SU-DHL-6 (cell line): ENCODE data around the gene OR5K4.

ENCODE experiments used
- H2AFZ ChIP-seq: fragments of 200-600 bp; sonication (generic); 2 replicates; pipeline ENCODE4 v1.6.1; 2014; ENCODE audit warnings: low read depth, mild to moderate bottlenecking, moderate library complexity, mixed read lengths, antibody characterized with exemption, low read length; ENCODE audit not compliant: severe bottlenecking
- H3F3A ChIP-seq: fragments of 200-600 bp; shearing (Covaris generic); 2 replicates; pipeline ENCODE4 v1.6.0; 2016; ENCODE audit warnings: antibody characterized with exemption, mild to moderate bottlenecking; ENCODE audit not compliant: insufficient read depth
- H3K27ac ChIP-seq: fragments of 200-600 bp; sonication (generic); 2 replicates; pipeline ENCODE4 v1.5.1; 2016; ENCODE audit warnings: low read depth, mild to moderate bottlenecking, low read length, moderate library complexity, mixed read lengths
- H3K27me3 ChIP-seq: fragments of 200-600 bp; sonication (generic), shearing (Covaris generic); 2 replicates; pipeline ENCODE4 v1.6.0; 2014; ENCODE audit warnings: mild to moderate bottlenecking, low read length
- H3K36me3 ChIP-seq: fragments of 200-600 bp; sonication (generic); 2 replicates; pipeline ENCODE4 v1.6.1; 2014; ENCODE audit warnings: mild to moderate bottlenecking, low read length, mixed read lengths
- H3K4me2 ChIP-seq: fragments of 300-600, 200-600 bp; shearing (Covaris generic), sonication (generic); 2 replicates; pipeline ENCODE4 v1.6.0; 2014; ENCODE audit warnings: low read length, low read depth, mild to moderate bottlenecking; ENCODE audit not compliant: poor library complexity, severe bottlenecking
- H3K4me3 ChIP-seq: fragments of 200-600 bp; sonication (generic); 2 replicates; pipeline ENCODE4 v1.5.1; 2014; ENCODE audit warnings: antibody characterized with exemption, low read length, mild to moderate bottlenecking, mixed read lengths; ENCODE audit not compliant: insufficient read depth, poor library complexity, severe bottlenecking
- H3K79me2 ChIP-seq: fragments of 200-600 bp; sonication (generic); 2 replicates; pipeline ENCODE4 v1.6.1; 2014; ENCODE audit warnings: mild to moderate bottlenecking, low read length, moderate library complexity; ENCODE audit not compliant: insufficient read depth
- H3K9ac ChIP-seq: fragments of 200-600 bp; sonication (generic); 2 replicates; pipeline ENCODE4 v1.7.0; 2014; ENCODE audit warnings: mild to moderate bottlenecking, low read length
- H3K9me2 ChIP-seq: fragments of 200-600 bp; sonication (generic); replicated peaks from 2 replicates; pipeline ENCODE4 v1.6.1; 2014; ENCODE audit warnings: low read length; ENCODE audit not compliant: insufficient read depth
- H3K9me3 ChIP-seq: fragments of 200-600 bp; sonication (generic); 2 replicates; pipeline ENCODE4 v1.6.1; 2014; ENCODE audit warnings: low read length, mixed read lengths; ENCODE audit not compliant: insufficient read depth
- H4K20me1 ChIP-seq: fragments of 200-600 bp; sonication (generic); 2 replicates; pipeline ENCODE4 v1.6.1; 2014; ENCODE audit warnings: low read depth, mild to moderate bottlenecking, antibody characterized with exemption, low read length, moderate library complexity, mixed read lengths
- EZH2phosphoT487 ChIP-seq: fragments of 200-600 bp; sonication (generic), shearing (Covaris generic); conservative IDR thresholded peaks from 2 replicates; pipeline ENCODE4 v1.6.1; 2018; ENCODE audit warnings: mild to moderate bottlenecking, antibody characterized with exemption, low read length, moderate library complexity, mixed read lengths
- TF ChIP-seq, protein P1 (sequence below): fragments of 200-600 bp; sonication (generic); IDR thresholded peaks from one replicate; pipeline ENCODE4 v1.5.1; 2017; ENCODE audit warnings: antibody characterized with exemption, mild to moderate bottlenecking, low read length, moderate library complexity; ENCODE audit not compliant: insufficient read depth, poor library complexity, severe bottlenecking

The OR5K4 gene

DNA sequence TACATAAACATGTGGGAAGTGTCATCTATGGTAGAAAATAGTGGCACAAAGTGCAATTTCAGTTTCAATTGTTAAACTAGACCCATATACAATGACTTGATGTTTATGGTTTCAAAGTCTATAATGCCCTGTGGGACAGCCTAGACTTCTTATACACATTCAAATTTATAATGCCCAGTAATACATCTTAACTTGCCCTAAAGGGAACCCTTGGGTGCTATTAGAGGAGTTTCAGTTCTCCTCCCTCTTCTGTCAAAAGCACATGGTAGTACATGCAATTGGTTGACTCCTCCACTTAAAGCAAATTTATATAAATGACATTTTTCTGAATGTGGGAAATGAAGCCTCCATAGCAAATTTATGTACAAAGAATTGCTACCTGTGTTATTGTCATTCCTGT is 30.2 kb upstream of the OR5K4 start:
- Histone ChIP-seq H3K9me3 (no peaks in the 10 kb centered on the region), H3K9ac (no peak overlapping the region), H3K4me2 (no peak overlapping the region), H4K20me1 (no peaks in the 10 kb centered on the region), H3K9me2 (no peaks in the 10 kb centered on the region), H3K27me3 (no peaks in the 10 kb centered on the region), H2AFZ (no peak overlapping the region), H3K36me3 (no peaks in the 10 kb centered on the region), H3K79me2 (no peaks in the 10 kb centered on the region), H3K4me3 (no peak overlapping the region), H3K27ac (no peak overlapping the region), H3F3A (no peaks in the 10 kb centered on the region)
- TF ChIP-seq EZH2phosphoT487 = no peak
- TF ChIP-seq, protein P1, sequence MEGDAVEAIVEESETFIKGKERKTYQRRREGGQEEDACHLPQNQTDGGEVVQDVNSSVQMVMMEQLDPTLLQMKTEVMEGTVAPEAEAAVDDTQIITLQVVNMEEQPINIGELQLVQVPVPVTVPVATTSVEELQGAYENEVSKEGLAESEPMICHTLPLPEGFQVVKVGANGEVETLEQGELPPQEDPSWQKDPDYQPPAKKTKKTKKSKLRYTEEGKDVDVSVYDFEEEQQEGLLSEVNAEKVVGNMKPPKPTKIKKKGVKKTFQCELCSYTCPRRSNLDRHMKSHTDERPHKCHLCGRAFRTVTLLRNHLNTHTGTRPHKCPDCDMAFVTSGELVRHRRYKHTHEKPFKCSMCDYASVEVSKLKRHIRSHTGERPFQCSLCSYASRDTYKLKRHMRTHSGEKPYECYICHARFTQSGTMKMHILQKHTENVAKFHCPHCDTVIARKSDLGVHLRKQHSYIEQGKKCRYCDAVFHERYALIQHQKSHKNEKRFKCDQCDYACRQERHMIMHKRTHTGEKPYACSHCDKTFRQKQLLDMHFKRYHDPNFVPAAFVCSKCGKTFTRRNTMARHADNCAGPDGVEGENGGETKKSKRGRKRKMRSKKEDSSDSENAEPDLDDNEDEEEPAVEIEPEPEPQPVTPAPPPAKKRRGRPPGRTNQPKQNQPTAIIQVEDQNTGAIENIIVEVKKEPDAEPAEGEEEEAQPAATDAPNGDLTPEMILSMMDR = no peak

DNA sequence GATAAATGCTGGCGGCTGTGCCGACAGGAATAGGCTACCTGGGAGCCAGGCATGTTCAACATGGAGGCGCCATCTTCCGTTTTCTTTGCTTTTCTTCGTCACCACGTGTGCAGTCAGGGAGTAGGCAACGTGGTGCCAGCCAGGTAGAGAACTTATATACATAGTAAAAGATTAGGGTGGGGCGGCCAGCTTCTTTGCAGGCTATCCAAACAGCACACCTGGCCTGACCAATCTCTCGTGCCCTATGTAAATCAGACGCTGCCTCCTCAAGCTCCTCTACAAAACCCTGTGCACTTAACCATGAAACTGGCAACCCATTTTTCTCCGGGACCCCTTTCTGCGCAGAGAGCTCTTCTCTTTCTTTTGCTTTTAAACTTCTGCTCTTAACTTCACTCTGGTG is 28.6 kb upstream of the OR5K4 start:
- Histone ChIP-seq H3K9me3 (no peaks in the 10 kb centered on the region), H3K79me2 (no peaks in the 10 kb centered on the region), H3K9ac (no peak overlapping the region), H3K27me3 (no peaks in the 10 kb centered on the region), H2AFZ (no peak overlapping the region), H3K36me3 (no peaks in the 10 kb centered on the region), H4K20me1 (no peaks in the 10 kb centered on the region), H3K9me2 (no peaks in the 10 kb centered on the region), H3K4me3 (no peak overlapping the region), H3K27ac (no peak overlapping the region), H3F3A (no peaks in the 10 kb centered on the region), H3K4me2 (no peak overlapping the region)
- TF ChIP-seq, protein P1 = no peak
- no peak for TF ChIP-seq EZH2phosphoT487

- H3K27ac ChIP-seq = no peak overlapping the region
- no peaks in the 10 kb centered on the region for H3F3A ChIP-seq
- H3K4me2 ChIP-seq = no peak overlapping the region
- no peak overlapping the region for H3K4me3 ChIP-seq
- H3K9ac ChIP-seq = no peak overlapping the region
- no peaks in the 10 kb centered on the region for H3K9me3 ChIP-seq
- H4K20me1 ChIP-seq = no peaks in the 10 kb centered on the region
- H3K79me2 ChIP-seq = no peaks in the 10 kb centered on the region
- TF ChIP-seq, protein P1 = no peak
- TF ChIP-seq EZH2phosphoT487 = no peak
- no peaks in the 10 kb centered on the region for H3K27me3 ChIP-seq
- H3K9me2 ChIP-seq = no peaks in the 10 kb centered on the region
- H2AFZ ChIP-seq = no peak overlapping the region
- no peaks in the 10 kb centered on the region for H3K36me3 ChIP-seq
Observed at GRCh38 chr3:98326105-98326893, 27.4 kb upstream of the OR5K4 start.
